ENCODE data around the gene FAM89B.

GRCh38 chr11:65584723-65585171, 12.4 kb downstream of the FAM89B start:
- TF ChIP-seq CTCF (IDR thresholded peaks at IDR 0.05) (no peak), POLR2A (IDR thresholded peaks at IDR 0.05) (no peak)
